OCI-LY1 (cell line): ENCODE measurements around the gene ZNRF3.

ENCODE experiments used
- CTCF ChIP-seq: fragments of 200-600 bp; sonication (generic), shearing (Covaris generic); IDR thresholded peaks from 2 replicates; pipeline ENCODE4 v1.5.1; 2017; ENCODE audit warnings: mild to moderate bottlenecking, antibody characterized with exemption, low read length, moderate library complexity, mixed read lengths
- EZH2 ChIP-seq: fragments of 200-600 bp; sonication (generic), shearing (Covaris generic); IDR thresholded peaks from 2 replicates; pipeline ENCODE4 v1.8.0; 2017; ENCODE audit warnings: borderline replicate concordance, mixed run types, mild to moderate bottlenecking, antibody characterized with exemption, low read length, moderate library complexity, mixed read lengths

- TF ChIP-seq CTCF (no peak), EZH2 (no peak)
Observed at GRCh38 chr22:29054251-29054767, 170.9 kb downstream of the ZNRF3 start.
